Measurements from ENCODE around the gene TEKTIP1. TPM values are rescaled to one million over a fixed set of nuclear protein-coding genes. Genes with fewer than 3 reads are reported as not detected.
A peak's percentile ranks its signal among the peaks of the same experiment; 100 is the strongest.

Gene TEKTIP1
- total and polyA plus RNA-seq, 9 of the 15 experiments (the other 6 are each of a cell fraction or from before 2014, with no cell fraction given): 0.66 TPM; not detected in 8

GRCh38 chr19:3578390-3578789, 39.4 kb downstream of the TEKTIP1 start:
- Histone ChIP-seq H3K4me3 (no peak overlapping the region), H3K79me2 (ENCODE audit: control insufficient read depth, insufficient read depth, low read length) (peaks cover 15% of the 10 kb centered on the region), H2AFZ (ENCODE audit: low read depth, low read length) (no peak overlapping the region), H4K20me1 (replicated peaks; ENCODE audit: control insufficient read depth, insufficient read depth, low read length) (peaks cover 3% of the 10 kb centered on the region; the same call in 1 of the 2 replicates), H3K9ac (ENCODE audit: insufficient read depth in 1 of 2, low read depth in 2 of 2, low read length in 2 of 2) (no peak overlapping the region), H3K27me3 (ENCODE audit: control insufficient read depth in 2 of 2, insufficient read depth in 2 of 2, low read length in 2 of 2) (no peaks in the 10 kb centered on the region), H3K4me1 (replicated peaks in 1 of 2; ENCODE audit: control insufficient read depth in 2 of 2, insufficient read depth in 2 of 2, low read length in 2 of 2) (peaks cover 33 to 69% of the 10 kb centered on the region in 2 experiments), H3K4me2 (ENCODE audit: insufficient read depth, low read length) (no peak overlapping the region), H3K9me1 (ENCODE audit: control insufficient read depth, insufficient read depth, low read length) (peaks cover 5% of the 10 kb centered on the region), H3K9me3 (replicated peaks; ENCODE audit: control insufficient read depth, insufficient read depth, low read depth, low read length) (no peaks in the 10 kb centered on the region), H3K36me3 (ENCODE audit: control insufficient read depth, insufficient read depth, low read length) (peaks cover 38% of the 10 kb centered on the region), H3K27ac (ENCODE audit: extremely low read depth, low read depth, low read length) (no peak overlapping the region)
- DNase-seq (ENCODE audit: extremely low read depth in 1 of 4, low spot score in 3 of 4): no peak
- ChIA-PET CTCF (ENCODE audit: low intra/inter-chr PET ratio) (no interaction called here), POLR2A (interaction anchor here (1.2 to 1.6 kb wide), 3 partner anchors 22 to 29 kb away, joined by 4 to 7 read pairs (median 5); no protein-coding TSS in a partner anchor)
- 76% methylated on average over 15 of the region's 17 CpGs for WGBS (ENCODE audit: insufficient coverage, low coverage, missing lambda C conversion rate)
- TF ChIP-seq POLR2G (IDR thresholded peaks at IDR 0.05; ENCODE audit: low read depth, low read length): peak; percentile 21
- no peak for TF ChIP-seq ZNF184 (CRISPR knock-in tag; IDR thresholded peaks at IDR 0.05)
- TF ChIP-seq DPF2 (IDR thresholded peaks at IDR 0.05): no peak
- peak; percentile 23; the same call in 1 of the 2 replicates for TF ChIP-seq POLR2AphosphoS2 (IDR thresholded peaks at IDR 0.05; ENCODE audit: low read length)
- no peak for TF ChIP-seq HEY1 (CRISPR knock-in tag; IDR thresholded peaks at IDR 0.05; ENCODE audit: borderline replicate concordance)
- FAIRE-seq: no peak
- ATAC-seq: no peak
- in situ Hi-C loops (cut with MboI): no loop called here
- BruUV-seq (replicated peaks): no TSS peak
- intact Hi-C loops (cut with micrococcal nuclease): no loop called here

Data from K562 (cell line).